Brain pericyte (primary cell): ENCODE data around the gene PPM1H.
A peak's percentile ranks its signal among the peaks of the same experiment; 100 is the strongest.
"Not testable (repeated sequence)": the region's sequence is repeated elsewhere in the genome, so short reads cannot be mapped to it uniquely, and the experiment has no call there.

ENCODE experiments used
- DNase-seq: peaks from one replicate; pipeline ENCODE4 v3.0.0-alpha.2; 2012; ENCODE audit warnings: low read depth, low spot score

The PPM1H gene

GRCh38 chr12:62934799-62935674, at the start of gene PPM1H:
PPM1H (minus strand) TSS chr12:62935150; CDS start chr12:62934736, 414 bp downstream.
- no peak for DNase-seq

- DNase-seq: no peak
Observed at GRCh38 chr12:62983594-62983993, 48.6 kb upstream of the PPM1H start.

GRCh38 chr12:62978768-62979167, 43.8 kb upstream of the PPM1H start:
- no peak for DNase-seq

- no peak for DNase-seq
Observed at GRCh38 chr12:62977883-62978282, 42.9 kb upstream of the PPM1H start.

- DNase-seq: no peak
Observed at GRCh38 chr12:62977418-62977817, 42.5 kb upstream of the PPM1H start.

GRCh38 chr12:62976110-62976662, 41.2 kb upstream of the PPM1H start:
- no peak for DNase-seq

- DNase-seq: no peak
Observed at GRCh38 chr12:62971769-62972525, 37.0 kb upstream of the PPM1H start.

GRCh38 chr12:62969695-62970094, 34.7 kb upstream of the PPM1H start:
- no peak for DNase-seq

GRCh38 chr12:62967701-62968100, 32.8 kb upstream of the PPM1H start:
- DNase-seq: no peak

- DNase-seq: no peak
Observed at GRCh38 chr12:62966990-62967506, 32.1 kb upstream of the PPM1H start.

- not testable (repeated sequence) for DNase-seq
Observed at GRCh38 chr12:62966446-62966989, 31.6 kb upstream of the PPM1H start.

- not testable (repeated sequence) for DNase-seq
Observed at GRCh38 chr12:62965700-62966099, 30.8 kb upstream of the PPM1H start.

GRCh38 chr12:62965242-62965641, 30.3 kb upstream of the PPM1H start:
- DNase-seq: not testable (repeated sequence)

- no peak for DNase-seq
Observed at GRCh38 chr12:62963486-62964041, 28.6 kb upstream of the PPM1H start.

- no peak for DNase-seq
Observed at GRCh38 chr12:62960324-62960723, 25.4 kb upstream of the PPM1H start.

- no peak for DNase-seq
Observed at GRCh38 chr12:62959745-62960144, 24.8 kb upstream of the PPM1H start.

- DNase-seq: peak; percentile 76
Observed at GRCh38 chr12:62957233-62957953, 22.4 kb upstream of the PPM1H start.

- DNase-seq: no peak
Observed at GRCh38 chr12:62955678-62956077, 20.7 kb upstream of the PPM1H start.

GRCh38 chr12:62950317-62950716, 15.4 kb upstream of the PPM1H start:
- no peak for DNase-seq

- no peak for DNase-seq
Observed at GRCh38 chr12:62948123-62948522, 13.2 kb upstream of the PPM1H start.

GRCh38 chr12:62947364-62947763, 12.4 kb upstream of the PPM1H start:
- DNase-seq: no peak
